ENCODE measurements around the gene CCT6B. TPM values are rescaled to one million over a fixed set of nuclear protein-coding genes. Genes with fewer than 3 reads are reported as not detected.

CCT6B gene
- total RNA-seq, 4 donors from 2014 or later: 2.6 to 5.8 (median 4.5) TPM

DNA sequence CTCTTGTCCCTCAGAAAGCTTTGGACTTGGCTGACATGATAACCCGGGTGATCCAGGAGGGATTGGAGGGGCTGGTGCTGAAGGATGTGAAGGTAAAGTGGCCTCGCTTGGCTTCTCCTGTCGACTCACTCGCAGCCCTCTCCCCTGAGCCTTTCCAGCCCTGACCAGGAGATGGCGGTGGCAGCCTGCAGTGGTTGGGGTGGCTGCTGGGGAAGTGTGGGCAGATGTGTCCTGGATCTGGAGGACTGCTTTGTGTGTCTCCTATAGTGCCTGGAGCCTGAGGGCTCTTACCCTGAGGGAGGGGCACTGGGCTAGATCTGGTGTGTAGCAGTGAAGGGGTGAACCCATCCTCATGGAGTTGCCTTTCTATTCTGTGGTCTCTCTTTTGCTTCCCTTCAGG lies 36.9 kb upstream of the CCT6B start:
- 30% methylated on average over 5 of the region's 5 CpGs for WGBS
- intact Hi-C loops (cut with DNase I): loop anchor here (2.0 to 5.0 kb wide), 2 partner anchors 89 to 121 kb away; partner anchors contain the start of gene RAD51D
- DNase-seq (ENCODE audit: extremely low spot score): peak; percentile 93
- H3K4me3 ChIP-seq: peak overlapping the region; percentile 5 to 24 (median 13)
- TF ChIP-seq, protein P1, sequence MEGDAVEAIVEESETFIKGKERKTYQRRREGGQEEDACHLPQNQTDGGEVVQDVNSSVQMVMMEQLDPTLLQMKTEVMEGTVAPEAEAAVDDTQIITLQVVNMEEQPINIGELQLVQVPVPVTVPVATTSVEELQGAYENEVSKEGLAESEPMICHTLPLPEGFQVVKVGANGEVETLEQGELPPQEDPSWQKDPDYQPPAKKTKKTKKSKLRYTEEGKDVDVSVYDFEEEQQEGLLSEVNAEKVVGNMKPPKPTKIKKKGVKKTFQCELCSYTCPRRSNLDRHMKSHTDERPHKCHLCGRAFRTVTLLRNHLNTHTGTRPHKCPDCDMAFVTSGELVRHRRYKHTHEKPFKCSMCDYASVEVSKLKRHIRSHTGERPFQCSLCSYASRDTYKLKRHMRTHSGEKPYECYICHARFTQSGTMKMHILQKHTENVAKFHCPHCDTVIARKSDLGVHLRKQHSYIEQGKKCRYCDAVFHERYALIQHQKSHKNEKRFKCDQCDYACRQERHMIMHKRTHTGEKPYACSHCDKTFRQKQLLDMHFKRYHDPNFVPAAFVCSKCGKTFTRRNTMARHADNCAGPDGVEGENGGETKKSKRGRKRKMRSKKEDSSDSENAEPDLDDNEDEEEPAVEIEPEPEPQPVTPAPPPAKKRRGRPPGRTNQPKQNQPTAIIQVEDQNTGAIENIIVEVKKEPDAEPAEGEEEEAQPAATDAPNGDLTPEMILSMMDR (IDR thresholded peaks at IDR 0.05): peak; percentile 57 to 76 (median 70)
- no peak for TF ChIP-seq EP300 (IDR thresholded peaks at IDR 0.05)
- peaks cover 24 to 61% (median 54%) of the 10 kb centered on the region in 4 donors for H3K4me1 ChIP-seq
- no peaks in the 10 kb centered on the region for H3K9me3 ChIP-seq
- H3K27ac ChIP-seq (replicated peaks in 1 of 4): peak overlapping the region; percentile 84 to 89 (median 88)
- H3K27me3 ChIP-seq: no peaks in the 10 kb centered on the region
- peaks cover 7 to 82% (median 75%) of the 10 kb centered on the region in 4 donors for H3K36me3 ChIP-seq

DNA sequence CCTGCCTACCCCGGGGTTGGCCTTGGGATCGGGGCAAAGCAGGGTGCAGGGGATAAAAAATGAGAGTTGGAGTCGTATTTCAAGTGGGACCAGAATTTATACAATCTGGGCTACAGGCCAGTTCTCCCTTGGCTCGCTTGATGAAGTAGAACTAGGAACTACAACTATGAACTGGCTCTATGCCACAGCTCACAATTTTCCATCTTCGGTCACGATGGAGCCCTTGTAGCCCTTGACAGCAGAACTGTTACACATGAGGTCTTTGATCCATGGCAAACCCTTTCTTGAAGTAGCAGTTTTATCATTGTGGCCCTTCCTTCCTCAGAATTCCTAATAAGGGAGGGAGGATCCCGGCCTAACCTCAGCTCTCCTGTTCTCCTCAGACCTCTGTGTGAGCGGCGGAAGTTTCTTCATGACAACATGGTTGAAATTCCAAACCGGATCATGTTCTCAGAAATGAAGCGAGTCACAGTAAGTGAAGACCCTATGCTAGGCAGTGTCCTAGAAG lies 36.1 kb upstream of the CCT6B start:
- Histone ChIP-seq H3K36me3 (peaks cover 8 to 82% (median 78%) of the 10 kb centered on the region in 4 donors), H3K4me1 (peaks cover 22 to 53% (median 46%) of the 10 kb centered on the region in 4 donors), H3K9me3 (no peaks in the 10 kb centered on the region), H3K27ac (replicated peaks in 1 of 4) (peak overlapping the region; percentile 84 to 89 (median 88)), H3K4me3 (peak overlapping the region; percentile 5 to 24 (median 13)), H3K27me3 (no peaks in the 10 kb centered on the region)
- WGBS: 46% methylated on average over 11 of the region's 11 CpGs
- intact Hi-C loops (cut with DNase I): loop anchor here (5.0 kb wide), 1 partner anchor 90 kb away; no protein-coding TSS in a partner anchor
- DNase-seq (ENCODE audit: extremely low spot score): no peak
- TF ChIP-seq, protein P1 (IDR thresholded peaks at IDR 0.05): no peak
- peak; percentile 68 to 80 for TF ChIP-seq POLR2AphosphoS5 (IDR thresholded peaks at IDR 0.05)
- peak; percentile 63 for TF ChIP-seq EP300 (IDR thresholded peaks at IDR 0.05)
- no peak for TF ChIP-seq POLR2A (IDR thresholded peaks at IDR 0.05; ENCODE audit: low read depth)

DNA sequence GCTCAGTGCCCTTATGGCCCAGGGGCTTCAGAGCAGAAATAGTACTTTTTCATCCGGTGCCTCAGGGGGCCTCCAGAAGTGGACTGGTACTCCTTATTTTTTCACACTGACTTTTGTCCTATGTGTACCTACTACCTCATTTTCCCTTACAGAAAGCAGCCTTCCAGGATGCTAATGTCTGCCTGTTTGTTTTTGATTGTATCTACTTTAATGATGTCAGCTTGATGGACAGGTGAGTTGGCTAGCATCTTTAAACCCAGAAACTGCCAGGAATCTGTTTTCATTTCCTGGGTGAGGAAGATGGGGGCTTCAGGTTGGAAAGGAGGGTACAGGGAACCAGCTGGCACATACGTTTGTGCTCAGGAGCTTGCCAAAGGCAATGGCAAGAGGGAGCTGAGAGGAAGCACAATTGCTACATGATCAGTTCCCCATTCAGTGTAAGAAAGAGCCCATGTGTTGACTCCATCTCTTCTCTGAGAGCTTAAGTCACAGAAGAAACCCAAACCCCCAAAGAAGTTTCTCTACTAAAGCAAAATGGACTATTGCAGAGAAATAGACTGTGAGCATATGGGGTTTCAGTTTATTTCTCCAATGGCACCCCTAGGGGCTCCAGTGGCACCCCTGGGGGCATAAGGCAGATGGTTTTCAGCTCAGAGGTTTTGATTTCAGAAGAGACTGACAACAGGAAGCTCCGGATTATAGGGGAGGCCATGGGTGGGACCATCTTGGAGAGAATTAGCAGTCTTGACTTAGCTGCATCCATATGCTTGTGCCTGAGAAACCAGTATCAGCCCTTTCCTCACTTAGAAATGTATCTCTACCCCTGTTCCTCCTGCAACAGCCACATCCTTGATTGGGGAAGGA lies 35.4 kb upstream of the CCT6B start:
- Histone ChIP-seq H3K9me3 (no peaks in the 10 kb centered on the region), H3K27me3 (no peaks in the 10 kb centered on the region), H3K36me3 (peaks cover 12 to 82% (median 78%) of the 10 kb centered on the region in 4 donors), H3K27ac (replicated peaks in 1 of 4) (peak overlapping the region; percentile 84 to 89 (median 88)), H3K4me1 (peaks cover 18 to 46% (median 39%) of the 10 kb centered on the region in 4 donors), H3K4me3 (no peak overlapping the region)
- intact Hi-C loops (cut with DNase I): loop anchor here (5.0 kb wide), 1 partner anchor 91 kb away; no protein-coding TSS in a partner anchor
- 65% methylated on average over 3 of the region's 3 CpGs for WGBS
- DNase-seq (ENCODE audit: extremely low spot score): no peak
- TF ChIP-seq POLR2AphosphoS5 (IDR thresholded peaks at IDR 0.05): no peak

DNA sequence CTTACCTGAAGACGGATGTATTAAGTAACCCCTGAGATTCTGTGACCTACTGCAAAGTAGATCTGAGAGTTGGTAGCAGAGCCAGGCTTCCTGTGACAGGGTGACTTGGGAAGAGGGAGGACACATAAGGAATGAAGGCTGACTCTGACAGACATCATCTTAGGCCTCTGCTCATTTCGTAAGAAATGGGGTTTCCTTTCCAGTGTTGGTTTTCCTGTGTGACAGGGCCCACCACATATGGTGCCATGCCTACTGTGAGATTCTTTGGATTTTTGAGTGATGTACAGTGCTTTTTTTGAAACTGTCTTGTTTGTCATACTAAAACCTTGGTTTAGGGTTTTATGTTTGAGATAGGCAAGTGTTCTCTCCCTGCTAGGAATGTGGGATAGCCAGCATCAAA lies 31.8 kb upstream of the CCT6B start:
- Histone ChIP-seq H3K9me3 (no peaks in the 10 kb centered on the region), H3K36me3 (peaks cover 21 to 83% (median 79%) of the 10 kb centered on the region in 4 donors), H3K4me1 (peaks cover 12 to 25% (median 24%) of the 10 kb centered on the region in 4 donors), H3K4me3 (no peak overlapping the region), H3K27ac (replicated peaks in 1 of 4) (no peak overlapping the region), H3K27me3 (no peaks in the 10 kb centered on the region)
- WGBS: 72% methylated on average over 2 of the region's 2 CpGs
- no peak for DNase-seq (ENCODE audit: extremely low spot score)
- intact Hi-C loops (cut with DNase I): no loop called here
- TF ChIP-seq POLR2AphosphoS5 (IDR thresholded peaks at IDR 0.05) (no peak), EP300 (IDR thresholded peaks at IDR 0.05) (no peak)
- TF ChIP-seq, protein P1 (IDR thresholded peaks at IDR 0.05): no peak

DNA sequence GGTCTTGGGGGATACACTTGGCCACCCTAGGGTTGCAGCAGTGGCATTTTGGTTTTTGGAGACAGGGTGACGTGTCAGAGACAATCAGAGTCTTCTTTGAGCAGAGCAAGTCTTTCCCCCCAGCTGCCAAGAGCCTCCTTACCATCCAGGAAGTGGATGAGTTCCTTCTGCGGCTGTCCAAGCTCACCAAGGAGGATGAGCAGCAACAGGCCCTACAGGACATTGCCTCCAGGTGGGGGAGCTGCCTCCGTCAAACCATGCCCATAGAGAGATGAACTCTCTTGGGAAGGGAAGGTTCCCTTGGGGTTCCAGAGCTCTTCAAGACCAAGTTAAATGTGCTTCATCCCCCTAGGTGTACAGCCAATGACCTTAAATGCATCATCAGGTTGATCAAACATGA lies 30.3 kb upstream of the CCT6B start:
- Histone ChIP-seq H3K4me3 (no peak overlapping the region), H3K27me3 (no peaks in the 10 kb centered on the region), H3K4me1 (peaks cover under 1 to 11% (median 10%) of the 10 kb centered on the region in 4 donors), H3K27ac (replicated peaks in 1 of 4) (peak overlapping the region in 2 of 4 donors; percentile 5 to 27), H3K9me3 (no peaks in the 10 kb centered on the region), H3K36me3 (peaks cover 25 to 95% (median 85%) of the 10 kb centered on the region in 4 donors)
- intact Hi-C loops (cut with DNase I): no loop called here
- TF ChIP-seq, protein P1 (IDR thresholded peaks at IDR 0.05): no peak
- TF ChIP-seq POLR2AphosphoS5 (IDR thresholded peaks at IDR 0.05): no peak
- no peak for TF ChIP-seq POLR2A (IDR thresholded peaks at IDR 0.05; ENCODE audit: low read depth)
- TF ChIP-seq EP300 (IDR thresholded peaks at IDR 0.05): no peak
- 88% methylated on average over 2 of the region's 3 CpGs for WGBS
- DNase-seq (ENCODE audit: extremely low spot score): no peak

Data from esophagus muscularis mucosa (tissue), 4 donors.